Esophagus squamous epithelium (tissue), 5 donors: Measurements from ENCODE around the gene PRRC2B. TPM values are rescaled to one million over a fixed set of nuclear protein-coding genes. Genes with fewer than 3 reads are reported as not detected.
A peak's percentile ranks its signal among the peaks of the same experiment; 100 is the strongest.
"Not testable (repeated sequence)": the region's sequence is repeated elsewhere in the genome, so short reads cannot be mapped to it uniquely, and the experiment has no call there.

Source experiments
- DNase-seq: peaks from one replicate; lab custom pipeline; 2025; lab: John Stamatoyannopoulos, UW
- H3K27ac ChIP-seq, 4 donors: fragments of 200-600 bp; sonication (generic); one replicate each; pipeline ENCODE4 v1.5.1; 2016 to 2019; ENCODE audit warnings: mild to moderate bottlenecking in 1 of 4
- H3K27me3 ChIP-seq, 4 donors: fragments of 200-600 bp; sonication (generic); 1 replicate in 3 of 4; 2 replicates in 1 of 4; pipeline versions ENCODE4 v1.5.1 to v1.6.0; 2017 to 2021; ENCODE audit warnings: antibody characterized with exemption in 1 of 4
- H3K36me3 ChIP-seq, 3 donors: fragments of 200-600 bp; sonication (generic); one replicate each; pipeline ENCODE4 v1.5.1; 2016 to 2019
- H3K4me1 ChIP-seq, 3 donors: fragments of 200-600 bp; sonication (generic); one replicate each; pipeline ENCODE4 v1.5.1; 2017 to 2019
- H3K4me3 ChIP-seq, 4 donors: fragments of 200-600 bp; sonication (generic); 1 replicate in 3 of 4; 2 replicates in 1 of 4; pipeline ENCODE4 v1.5.1; 2016 to 2019; ENCODE audit warnings: mild to moderate bottlenecking in 2 of 4, moderate library complexity in 1 of 4
- H3K9me3 ChIP-seq, 3 donors: fragments of 200-600 bp; sonication (generic); one replicate each; pipeline ENCODE4 v1.5.1; 2016 to 2019
- POLR2A ChIP-seq, 4 donors: fragments of 450-650 bp; IDR thresholded peaks; one replicate each; pipeline ENCODE4 v1.6.1; 2017; ENCODE audit warnings: antibody characterized with exemption in 4 of 4, mild to moderate bottlenecking in 4 of 4, moderate library complexity in 3 of 4
- WGBS, 2 donors: methylation state at CpG; one replicate each; pipeline ENCODE4 v1.1.5; 2018; 5-methylcytosine and 5-hydroxymethylcytosine counted together
- intact Hi-C: fragments of 100-400 bp; cut with DNase I; formaldehyde crosslinking; loops from one replicate; pipeline ENCODE4 v1.15.0; 2022
- total RNA-seq, 4 donors: library from RNA; depleted of rRNA; stranded (reverse); fragments of >200 nt; gene quantifications; one replicate each; pipeline ENCODE4 v1.1.0, GENCODE V29; 2016
- TF ChIP-seq, protein P1 (sequence below), 6 experiments: fragments of 450-650 bp in 4 of 6; fragments of 200-600 bp in 2 of 6; sonication (generic) in 2 of 6; IDR thresholded peaks; one replicate each; pipeline ENCODE4 v1.5.1; 2016 to 2019; ENCODE audit warnings: antibody characterized with exemption in 6 of 6, mild to moderate bottlenecking in 4 of 6, moderate library complexity in 4 of 6
- donor health status: DM: yes; HTN: yes; CAD: no.

The PRRC2B gene
- total RNA-seq, 4 donors from 2014 or later, result 46.6 to 73.8 (median 62.9) TPM

DNA sequence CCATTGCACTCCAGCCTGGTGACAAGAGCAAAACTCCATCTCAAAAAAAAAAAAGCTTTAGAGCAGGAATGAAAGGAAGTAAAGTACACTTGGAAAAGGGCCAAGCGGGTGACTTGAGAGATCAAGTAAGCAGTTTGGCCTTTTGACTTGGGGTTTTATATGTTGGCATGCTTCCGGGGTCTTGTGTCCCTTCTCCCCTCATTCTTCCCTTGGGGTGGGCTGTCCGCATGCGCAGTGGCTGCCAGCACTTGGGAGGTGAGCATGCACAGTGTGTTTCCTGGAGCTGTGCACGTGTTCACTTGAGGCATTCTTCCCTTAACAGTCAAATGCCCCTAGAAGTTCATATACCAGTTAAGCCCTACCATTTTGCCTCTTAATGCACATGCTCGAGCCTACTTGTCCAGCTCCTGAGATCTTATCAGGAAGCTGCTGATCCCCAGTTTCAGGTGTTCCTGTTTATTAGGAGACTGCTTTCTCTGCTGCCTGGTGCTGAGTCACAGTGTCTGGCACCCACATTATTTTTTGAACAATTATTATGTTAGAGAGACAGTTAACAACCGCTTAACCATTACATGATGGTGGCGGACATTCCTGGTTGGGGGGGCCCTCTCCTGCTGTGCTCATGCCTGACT, 32.6 kb upstream of the PRRC2B start:
- no peak for DNase-seq
- no peaks in the 10 kb centered on the region for H3K9me3 ChIP-seq
- intact Hi-C loops, result no loop called here
- WGBS, 2 donors, result 34 to 37% methylated on average over 7 to 8 of the region's 8 CpGs
- H3K36me3 ChIP-seq, result no peaks in the 10 kb centered on the region
- TF ChIP-seq, protein P1, sequence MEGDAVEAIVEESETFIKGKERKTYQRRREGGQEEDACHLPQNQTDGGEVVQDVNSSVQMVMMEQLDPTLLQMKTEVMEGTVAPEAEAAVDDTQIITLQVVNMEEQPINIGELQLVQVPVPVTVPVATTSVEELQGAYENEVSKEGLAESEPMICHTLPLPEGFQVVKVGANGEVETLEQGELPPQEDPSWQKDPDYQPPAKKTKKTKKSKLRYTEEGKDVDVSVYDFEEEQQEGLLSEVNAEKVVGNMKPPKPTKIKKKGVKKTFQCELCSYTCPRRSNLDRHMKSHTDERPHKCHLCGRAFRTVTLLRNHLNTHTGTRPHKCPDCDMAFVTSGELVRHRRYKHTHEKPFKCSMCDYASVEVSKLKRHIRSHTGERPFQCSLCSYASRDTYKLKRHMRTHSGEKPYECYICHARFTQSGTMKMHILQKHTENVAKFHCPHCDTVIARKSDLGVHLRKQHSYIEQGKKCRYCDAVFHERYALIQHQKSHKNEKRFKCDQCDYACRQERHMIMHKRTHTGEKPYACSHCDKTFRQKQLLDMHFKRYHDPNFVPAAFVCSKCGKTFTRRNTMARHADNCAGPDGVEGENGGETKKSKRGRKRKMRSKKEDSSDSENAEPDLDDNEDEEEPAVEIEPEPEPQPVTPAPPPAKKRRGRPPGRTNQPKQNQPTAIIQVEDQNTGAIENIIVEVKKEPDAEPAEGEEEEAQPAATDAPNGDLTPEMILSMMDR (IDR thresholded peaks at IDR 0.05), result no peak
- TF ChIP-seq POLR2A (IDR thresholded peaks at IDR 0.05), result no peak
- no peak overlapping the region for H3K4me3 ChIP-seq
- H3K4me1 ChIP-seq, result peaks cover 8 to 22% (median 10%) of the 10 kb centered on the region in 3 donors
- H3K27me3 ChIP-seq, result no peaks in the 10 kb centered on the region
- peak overlapping the region; percentile 59 to 73 (median 64) for H3K27ac ChIP-seq

DNA sequence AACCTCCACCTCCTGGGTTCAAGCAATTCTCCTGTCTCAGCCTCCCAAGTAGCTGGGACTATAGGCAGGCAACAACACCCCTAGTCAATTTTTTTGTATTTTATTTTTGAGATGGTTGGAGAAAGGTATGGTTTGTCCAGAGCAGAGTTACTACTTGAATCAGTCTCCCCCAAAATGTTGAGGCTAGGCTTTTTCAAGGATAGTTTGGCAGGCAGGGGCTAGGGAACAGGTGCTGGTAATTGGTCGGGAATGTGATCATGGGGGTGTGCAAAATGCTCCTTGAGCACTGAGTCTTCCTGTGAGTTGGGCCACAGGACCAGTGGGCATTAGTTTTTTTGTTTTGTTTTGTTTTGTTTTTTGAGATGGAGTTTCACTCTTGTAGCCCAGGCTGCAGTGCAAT, 28.3 kb upstream of the PRRC2B start:
- 77 to 90% methylated on average over 1 of the region's 1 CpG for WGBS, 2 donors
- intact Hi-C loops, result no loop called here
- TF ChIP-seq POLR2A (IDR thresholded peaks at IDR 0.05), result no peak
- TF ChIP-seq, protein P1 (IDR thresholded peaks at IDR 0.05), result no peak
- no peak overlapping the region for H3K27ac ChIP-seq
- H3K9me3 ChIP-seq, result no peaks in the 10 kb centered on the region
- H3K36me3 ChIP-seq, result no peaks in the 10 kb centered on the region
- DNase-seq, result no peak
- H3K27me3 ChIP-seq, result no peaks in the 10 kb centered on the region
- H3K4me1 ChIP-seq, result peaks cover 13 to 46% (median 21%) of the 10 kb centered on the region in 3 donors
- no peak overlapping the region for H3K4me3 ChIP-seq

DNA sequence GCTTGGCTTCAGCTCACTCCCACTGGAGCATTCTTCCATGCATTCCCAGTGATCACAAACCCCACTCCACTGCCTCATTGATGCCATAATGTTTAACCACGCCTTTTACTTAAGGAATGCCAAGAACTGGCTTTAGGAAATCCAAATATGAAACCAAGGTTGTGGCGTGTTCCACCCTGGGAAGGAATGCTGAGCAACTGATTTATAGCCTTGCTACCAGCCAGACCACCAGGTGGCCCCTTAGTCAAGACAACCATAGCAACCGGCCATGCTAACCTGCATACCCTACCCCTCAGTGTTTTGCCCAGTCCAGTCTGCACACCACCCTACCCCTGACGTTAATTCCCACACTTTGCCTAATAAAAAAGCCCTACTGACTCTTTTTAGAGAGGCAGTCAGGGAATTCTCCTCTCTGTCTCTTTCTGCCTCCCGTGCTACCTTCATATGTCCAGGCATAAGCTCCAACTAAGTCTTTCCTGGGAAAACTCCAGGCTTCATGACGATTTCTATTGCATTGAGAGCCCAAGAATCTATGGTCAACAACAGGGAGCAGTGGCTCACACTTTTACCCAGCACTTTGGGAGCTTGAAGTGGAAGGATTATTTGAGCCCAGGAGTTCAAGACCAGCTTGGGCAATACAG, 27.0 kb upstream of the PRRC2B start:
- H3K36me3 ChIP-seq, result no peaks in the 10 kb centered on the region
- H3K4me1 ChIP-seq, result peaks cover 5 to 47% (median 12%) of the 10 kb centered on the region in 3 donors
- no peaks in the 10 kb centered on the region for H3K9me3 ChIP-seq
- H3K27ac ChIP-seq, result peak overlapping the region in 3 of 4 donors; percentile 1 to 48 (median 44)
- 27 to 31% methylated on average over 4 to 6 of the region's 6 CpGs for WGBS, 2 donors
- no peaks in the 10 kb centered on the region for H3K27me3 ChIP-seq
- TF ChIP-seq, protein P1 (IDR thresholded peaks at IDR 0.05), result peak in 4 of 6 experiments; percentile 11 to 29 (median 18)
- TF ChIP-seq POLR2A (IDR thresholded peaks at IDR 0.05), result no peak
- no peak for DNase-seq
- H3K4me3 ChIP-seq, result no peak overlapping the region
- intact Hi-C loops, result no loop called here

DNA sequence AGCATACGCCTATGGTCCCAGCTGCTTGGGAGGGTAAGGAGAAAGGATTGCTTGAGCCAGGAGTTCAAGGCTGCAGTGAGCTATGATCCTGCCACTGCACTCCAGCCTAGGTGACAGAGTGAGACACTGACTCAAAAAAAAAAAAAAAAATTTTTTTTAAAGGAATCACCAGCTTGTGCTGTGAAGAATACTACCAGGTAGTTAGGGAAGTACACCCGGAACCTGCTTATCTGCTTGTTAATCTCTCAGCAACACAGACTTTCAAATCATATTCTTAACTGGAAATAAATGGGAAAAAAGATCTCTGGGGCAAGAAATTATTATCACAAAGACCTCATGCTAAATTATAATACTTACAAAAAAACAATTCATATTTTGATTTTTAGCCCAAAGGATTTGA, 26.4 kb upstream of the PRRC2B start:
- no peaks in the 10 kb centered on the region for H3K36me3 ChIP-seq
- H3K27ac ChIP-seq, result peak overlapping the region in 2 of 4 donors; percentile 44 to 48
- 66 to 83% methylated on average over 2 of the region's 2 CpGs for WGBS, 2 donors
- TF ChIP-seq, protein P1 (IDR thresholded peaks at IDR 0.05), result no peak
- TF ChIP-seq POLR2A (IDR thresholded peaks at IDR 0.05), result no peak
- H3K27me3 ChIP-seq, result no peaks in the 10 kb centered on the region
- H3K4me3 ChIP-seq, result no peak overlapping the region
- DNase-seq, result no peak
- H3K9me3 ChIP-seq, result no peaks in the 10 kb centered on the region
- peaks cover 6 to 52% (median 14%) of the 10 kb centered on the region in 3 donors for H3K4me1 ChIP-seq
- intact Hi-C loops, result no loop called here

DNA sequence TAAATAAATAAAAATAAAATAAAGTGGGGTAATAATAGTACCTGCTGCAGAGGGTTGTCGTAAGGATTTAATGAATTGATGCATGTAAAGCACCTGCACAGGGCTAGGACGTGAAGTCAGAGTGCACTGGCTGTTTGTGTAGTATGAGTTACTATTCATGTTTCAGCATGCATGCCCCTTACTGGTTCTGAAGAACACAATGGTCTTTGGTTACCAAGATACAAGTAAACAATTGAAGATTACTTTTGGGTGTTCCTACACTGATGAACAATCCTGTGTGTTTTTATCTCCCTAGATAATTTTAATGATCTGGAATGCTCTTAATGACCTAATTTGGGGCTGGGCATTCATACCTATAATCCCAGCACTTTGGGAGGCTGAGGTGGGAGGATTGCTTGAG, 23.2 kb upstream of the PRRC2B start:
- Histone ChIP-seq H3K27me3 (no peaks in the 10 kb centered on the region), H3K9me3 (no peaks in the 10 kb centered on the region), H3K36me3 (no peaks in the 10 kb centered on the region), H3K27ac (peak overlapping the region in 3 of 4 donors; percentile 18 to 59 (median 41)), H3K4me1 (peaks cover 10 to 57% (median 17%) of the 10 kb centered on the region in 3 donors), H3K4me3 (no peak overlapping the region)
- 26 to 35% methylated on average over 2 of the region's 2 CpGs for WGBS, 2 donors
- intact Hi-C loops, result loop anchor here (10.0 kb wide), 1 partner anchor 114 kb away; no protein-coding TSS in a partner anchor
- TF ChIP-seq, protein P1 (IDR thresholded peaks at IDR 0.05), result no peak
- no peak for TF ChIP-seq POLR2A (IDR thresholded peaks at IDR 0.05)
- no peak for DNase-seq

DNA sequence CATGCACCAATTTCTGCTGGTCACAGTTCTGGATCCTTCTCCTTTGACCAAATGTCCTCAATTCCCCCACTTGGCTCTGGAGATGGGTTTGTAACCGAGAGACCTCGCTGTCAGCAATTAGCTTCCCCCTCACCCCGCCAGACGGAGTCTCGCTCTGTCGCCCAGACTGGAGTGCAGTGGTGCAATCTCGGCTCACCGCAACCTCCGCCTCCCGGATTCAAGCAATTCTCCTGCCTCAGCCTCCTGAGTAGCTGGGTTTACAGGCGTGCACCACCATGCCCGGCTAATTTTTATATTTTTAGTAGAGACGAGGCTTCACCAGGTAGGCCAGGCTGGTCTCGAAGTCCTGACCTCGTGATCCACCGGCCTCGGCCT, 21.3 kb upstream of the PRRC2B start:
- peak overlapping the region; percentile 57 to 74 (median 66) for H3K4me3 ChIP-seq
- not testable (repeated sequence) for H3K27me3 ChIP-seq, DNase-seq, H3K36me3 ChIP-seq, H3K9me3 ChIP-seq
- peak overlapping the region; percentile 91 to 95 (median 92) for H3K27ac ChIP-seq
- 61 to 94% methylated on average over 7 to 17 of the region's 17 CpGs for WGBS, 2 donors
- intact Hi-C loops, result loop anchor here (10.0 kb wide), 1 partner anchor 112 kb away; no protein-coding TSS in a partner anchor
- peaks cover 6 to 49% (median 12%) of the 10 kb centered on the region in 3 donors for H3K4me1 ChIP-seq

DNA sequence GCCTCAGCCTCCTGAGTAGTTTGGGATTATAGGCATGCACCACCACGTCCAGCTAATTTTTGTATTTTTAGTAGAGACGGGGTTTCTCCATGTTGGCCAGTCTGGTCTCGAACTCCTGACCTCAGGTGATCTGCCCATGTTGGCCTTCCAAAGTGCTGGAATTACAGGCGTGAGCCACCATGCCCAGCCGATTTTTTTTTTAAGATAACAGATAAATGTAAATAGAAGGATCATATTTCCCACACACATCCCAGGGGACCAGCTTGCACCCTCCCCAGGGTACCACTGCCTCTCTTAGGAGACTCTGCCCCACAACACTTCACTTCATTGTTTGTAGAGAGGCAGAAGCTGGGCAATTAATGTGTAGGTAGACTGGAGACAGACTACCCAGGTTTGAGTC, 19.2 kb upstream of the PRRC2B start:
- H3K27ac ChIP-seq, H3K9me3 ChIP-seq, H3K27me3 ChIP-seq, H3K36me3 ChIP-seq, H3K4me3 ChIP-seq, DNase-seq: not testable (repeated sequence)
- intact Hi-C loops, result loop anchor here (10.0 kb wide), 1 partner anchor 110 kb away; no protein-coding TSS in a partner anchor
- 68 to 75% methylated on average over 4 to 5 of the region's 5 CpGs for WGBS, 2 donors
- peaks cover 6 to 35% (median 9%) of the 10 kb centered on the region in 3 donors for H3K4me1 ChIP-seq
